GM12878 (cell line): ENCODE data around the gene CHRM5. TPM values are rescaled to one million over a fixed set of nuclear protein-coding genes. Genes with fewer than 3 reads are reported as not detected.

ENCODE experiments used
- ATAC-seq: fragments of 200-7000 bp; cut with Tn5 transposase; 3 replicates; pipeline ENCODE4 v1.9.1; 2020; ENCODE audit warnings: mild to moderate bottlenecking, moderate library complexity
- BruUV-seq: library from RNA; stranded (reverse); fragments of 400-500 nt; replicated peaks from 2 replicates; lab custom pipeline; 2021; lab: Mats Ljungman, UMichigan
- CTCF ChIA-PET: fragments of 300-600 bp; sonication (Branson Sonifier 250); formaldehyde crosslinking; extraction: SDS; loops from one replicate; lab custom pipeline; 2021; ENCODE audit warnings: inconsistent platforms; lab: Yijun Ruan, JAX
- POLR2A ChIA-PET: fragments of 350-600 bp; formaldehyde crosslinking; extraction: SDS; loops from one replicate; lab custom pipeline; 2021; ENCODE audit warnings: inconsistent platforms; lab: Charles Lee
- RAD21 ChIA-PET: fragments of 300-600 bp; sonication (Branson Sonifier 250); formaldehyde crosslinking; loops from one replicate; lab custom pipeline; 2023; ENCODE audit warnings: antibody characterized with exemption; ENCODE audit not compliant: unreplicated experiment; lab: Charles Lee
- SMC1A ChIA-PET: fragments of 300-600 bp; sonication (Branson Sonifier 250); formaldehyde crosslinking; loops from one replicate; lab custom pipeline; 2023; ENCODE audit not compliant: unreplicated experiment, uncharacterized antibody; lab: Charles Lee
- DNase-seq: peaks from one replicate; pipeline ENCODE4 v3.0.0-alpha.2; 2011; ENCODE audit warnings: low read depth, low spot score
- FAIRE-seq: peaks from 3 replicates; lab custom pipeline; 2011; peaks lifted over from hg19 to GRCh38; lab: Jason Lieb, UNC
- H2AFZ ChIP-seq: 2 replicates; pipeline ENCODE4 v1.6.0; 2011; ENCODE audit warnings: low read depth, low read length, control low read depth; ENCODE audit not compliant: control insufficient read depth
- H3K27ac ChIP-seq: 2 replicates; pipeline ENCODE4 v1.5.1; 2011; ENCODE audit warnings: control low read depth; ENCODE audit not compliant: control insufficient read depth, insufficient read depth
- H3K27me3 ChIP-seq, 2 experiments: replicated peaks in 1 of 2; 2 replicates each; pipeline versions ENCODE4 v1.6.0 to v1.6.1; 2011; ENCODE audit warnings: low read length in 1 of 2; ENCODE audit not compliant: control insufficient read depth in 2 of 2, insufficient read depth in 2 of 2
- H3K36me3 ChIP-seq, 2 experiments: 2 replicates each; pipeline ENCODE4 v1.5.1; 2011; ENCODE audit warnings: low read length in 1 of 2; ENCODE audit not compliant: control insufficient read depth in 2 of 2, insufficient read depth in 2 of 2
- H3K4me1 ChIP-seq: 2 replicates; pipeline ENCODE4 v1.6.1; 2011; ENCODE audit warnings: mild to moderate bottlenecking, low read length, moderate library complexity, mixed read lengths; ENCODE audit not compliant: control insufficient read depth, insufficient read depth
- H3K4me2 ChIP-seq: 2 replicates; pipeline ENCODE4 v1.6.0; 2011; ENCODE audit warnings: control low read depth; ENCODE audit not compliant: control insufficient read depth, insufficient read depth
- H3K4me3 ChIP-seq: fragments of 200-600 bp; sonication (generic); 2 replicates; pipeline ENCODE4 v1.5.1; 2016
- H3K79me2 ChIP-seq: 2 replicates; pipeline ENCODE4 v1.6.0; 2011; ENCODE audit warnings: low read length; ENCODE audit not compliant: control insufficient read depth, insufficient read depth
- H3K9ac ChIP-seq: 2 replicates; pipeline ENCODE4 v1.8.0; 2011; ENCODE audit warnings: low read length, control low read depth, mixed read lengths; ENCODE audit not compliant: control insufficient read depth, insufficient read depth
- H3K9me3 ChIP-seq: replicated peaks from 3 replicates; pipeline ENCODE4 v1.5.1; 2011; ENCODE audit warnings: mild to moderate bottlenecking, low read length; ENCODE audit not compliant: control insufficient read depth, insufficient read depth
- H4K20me1 ChIP-seq: 2 replicates; pipeline ENCODE4 v1.6.0; 2011; ENCODE audit not compliant: control insufficient read depth, insufficient read depth
- BMI1 ChIP-seq: fragments of 450-650 bp; IDR thresholded peaks from 2 replicates; pipeline ENCODE4 v1.6.1; 2016; ENCODE audit warnings: mild to moderate bottlenecking, moderate library complexity, borderline replicate concordance
- BRCA1 ChIP-seq: IDR thresholded peaks from 2 replicates; pipeline ENCODE4 v1.6.1; 2011; ENCODE audit warnings: low read depth, low read length, improper control_type of control experiment
- E2F4 ChIP-seq: IDR thresholded peaks from 2 replicates; pipeline ENCODE4 v1.6.1; 2012; ENCODE audit warnings: low read depth, low read length, improper control_type of control experiment
- FOXK2 ChIP-seq: fragments of 450-650 bp; IDR thresholded peaks from 2 replicates; pipeline ENCODE4 v1.6.1; 2017; ENCODE audit warnings: mild to moderate bottlenecking, moderate library complexity
- FOXM1 ChIP-seq: IDR thresholded peaks from 2 replicates; pipeline ENCODE4 v1.6.1; 2012; ENCODE audit warnings: low read depth, mild to moderate bottlenecking, inconsistent platforms, low read length, moderate library complexity
- IKZF1 ChIP-seq: fragments of 450-650 bp; conservative IDR thresholded peaks from 2 replicates; pipeline ENCODE4 v1.6.1; 2017; ENCODE audit warnings: antibody characterized with exemption, mild to moderate bottlenecking
- MTA3 ChIP-seq: IDR thresholded peaks from 2 replicates; pipeline ENCODE4 v1.6.1; 2012; ENCODE audit warnings: low read length, inconsistent platforms, borderline replicate concordance
- NBN ChIP-seq: fragments of 450-650 bp; IDR thresholded peaks from 2 replicates; pipeline ENCODE4 v1.6.1; 2016
- NFXL1 ChIP-seq: fragments of 450-650 bp; IDR thresholded peaks from 2 replicates; pipeline ENCODE4 v1.6.1; 2017; ENCODE audit warnings: antibody characterized with exemption, mild to moderate bottlenecking, borderline replicate concordance
- PAX5 ChIP-seq: IDR thresholded peaks from 2 replicates; pipeline ENCODE4 v1.6.1; 2011; ENCODE audit warnings: low read depth, low read length, borderline replicate concordance
- PKNOX1 ChIP-seq: fragments of 450-650 bp; IDR thresholded peaks from 2 replicates; pipeline ENCODE4 v1.6.1; 2016; ENCODE audit warnings: mild to moderate bottlenecking
- POU2F2 ChIP-seq: IDR thresholded peaks from 3 replicates; pipeline ENCODE4 v1.6.1; 2011; ENCODE audit warnings: low read depth, mild to moderate bottlenecking, low read length, borderline replicate concordance
- RELA ChIP-seq: fragments of 450-650 bp; IDR thresholded peaks from 2 replicates; pipeline ENCODE4 v1.8.0; 2014; ENCODE audit warnings: borderline replicate concordance; ENCODE audit not compliant: partially characterized antibody
- SRF ChIP-seq, 2 experiments: IDR thresholded peaks; 2 replicates each; pipeline ENCODE4 v1.6.1; 2011; ENCODE audit warnings: low read depth in 2 of 2, low read length in 2 of 2, mild to moderate bottlenecking in 1 of 2, moderate library complexity in 1 of 2
- STAT3 ChIP-seq: IDR thresholded peaks from 2 replicates; pipeline ENCODE4 v1.6.1; 2011; ENCODE audit warnings: low read depth, low read length, improper control_type of control experiment
- TARDBP ChIP-seq: IDR thresholded peaks from 2 replicates; pipeline ENCODE4 v1.6.1; 2016; ENCODE audit warnings: borderline replicate concordance
- TCF12 ChIP-seq: IDR thresholded peaks from 2 replicates; pipeline ENCODE4 v1.6.1; 2011; ENCODE audit warnings: low read depth, mild to moderate bottlenecking, low read length
- YBX1 ChIP-seq: fragments of 450-650 bp; IDR thresholded peaks from 2 replicates; pipeline ENCODE4 v1.6.1; 2016; ENCODE audit warnings: antibody characterized with exemption
- ZNF622 ChIP-seq: fragments of 450-650 bp; IDR thresholded peaks from 2 replicates; pipeline ENCODE4 v1.6.1; 2017; ENCODE audit warnings: mild to moderate bottlenecking, inconsistent platforms
- ZZZ3 ChIP-seq: IDR thresholded peaks from 2 replicates; pipeline ENCODE4 v1.6.1; 2011; ENCODE audit warnings: low read depth; ENCODE audit not compliant: control insufficient read depth, insufficient read length
- WGBS: methylation state at CpG from one replicate; pipeline ENCODE4 v1.1.6; 2016; ENCODE audit warnings: low lambda C conversion rate; ENCODE audit not compliant: insufficient replicate concordance, insufficient coverage; ENCODE audit errors: missing lambda C conversion rate; 5-methylcytosine and 5-hydroxymethylcytosine counted together
- in situ Hi-C: fragments of 300-500 bp; cut with MboI; formaldehyde crosslinking; loops from 9 replicates; pipeline ENCODE4 v1.14.3; 2018; ENCODE audit warnings: mixed read lengths
- intact Hi-C: fragments of 100-400 bp; cut with micrococcal nuclease; formaldehyde crosslinking; loops from one replicate; pipeline ENCODE4 v1.14.2; 2022; ENCODE audit not compliant: unreplicated experiment
- polyA plus RNA-seq, 11 experiments: library from polyadenylated mRNA; depleted of rRNA in 4 of 11; unstranded in 6 of 11; stranded (reverse) in 5 of 11; fragments of >200 nt; fragmentation: Nextera tagmentation in 4 of 11; fragmentation: Illumina TruSeq in 1 of 11; extraction: Ambion mirVana in 4 of 11; extraction: Trizol in 1 of 11; gene quantifications; 1 replicate in 1 of 11; 2 replicates in 10 of 11; pipeline versions ENCODE4 v1.2.1 to v1.2.3, GENCODE V29; 2011 to 2016; ENCODE audit warnings: inconsistent platforms in 2 of 11, missing spikeins in 2 of 11, low read depth in 1 of 11
- total RNA-seq, 4 experiments: library from RNA; depleted of rRNA in 3 of 4; stranded (reverse); fragments of >200 nt in 3 of 4; fragmentation: Illumina TruSeq in 1 of 4; extraction: Trizol in 1 of 4; gene quantifications; 2 replicates each; pipeline versions ENCODE4 v1.2.1 to v1.2.3, GENCODE V29; 2013 to 2021

CHRM5 gene
- total and polyA plus RNA-seq, 10 of the 15 experiments (the other 5 are each of a cell fraction or from before 2014, with no cell fraction given): 0.01 to 0.10 (median 0.04) TPM; not detected in 6

- Histone ChIP-seq H3K9ac (no peak overlapping the region), H3K4me2 (no peak overlapping the region), H3K27ac (no peak overlapping the region), H3K79me2 (no peaks in the 10 kb centered on the region), H3K4me1 (no peaks in the 10 kb centered on the region), H3K27me3 (no peaks in the 10 kb centered on the region), H3K4me3 (no peak overlapping the region), H4K20me1 (no peaks in the 10 kb centered on the region), H3K36me3 (no peaks in the 10 kb centered on the region), H2AFZ (no peak overlapping the region), H3K9me3 (no peaks in the 10 kb centered on the region)
- DNase-seq (no peak), ATAC-seq (no peak), FAIRE-seq (no peak)
- no TSS peak for BruUV-seq
- intact Hi-C loops (no loop called here), in situ Hi-C loops (no loop called here)
- CTCF ChIA-PET: interaction anchor here (1.2 kb wide), 1 partner anchor 21 kb away, joined by 3 read pairs; no protein-coding TSS in a partner anchor
- 48% methylated on average over 2 of the region's 2 CpGs for WGBS
- no peak for TF ChIP-seq TARDBP
- no peak for TF ChIP-seq BMI1
- no peak for TF ChIP-seq IKZF1
- TF ChIP-seq RELA: no peak
- no peak for TF ChIP-seq NFXL1
- TF ChIP-seq SRF (IDR thresholded peaks at IDR 0.05; ENCODE audit: low read depth in 2 of 2, low read length in 2 of 2): no peak
- TF ChIP-seq YBX1: no peak
- TF ChIP-seq ZNF622: no peak
- no peak for TF ChIP-seq TCF12
- TF ChIP-seq BRCA1: no peak
- no peak for TF ChIP-seq PAX5
- no peak for TF ChIP-seq MTA3
- no peak for TF ChIP-seq ZZZ3
- no peak for TF ChIP-seq NBN
- TF ChIP-seq STAT3: no peak
- no peak for TF ChIP-seq PKNOX1
- no peak for TF ChIP-seq FOXM1
- TF ChIP-seq E2F4: no peak
- TF ChIP-seq FOXK2: no peak
- TF ChIP-seq POU2F2: no peak
- RAD21 ChIA-PET: no interaction called here
- SMC1A ChIA-PET: no interaction called here
- POLR2A ChIA-PET: no interaction called here
These were observed 3.5 kb downstream of the CHRM5 start for GRCh38 chr15:33971811-33972210.
